HepG2 (cell line): Measurements from ENCODE around the gene MCM3. TPM values are rescaled to one million over a fixed set of nuclear protein-coding genes. Genes with fewer than 3 reads are reported as not detected.

ENCODE experiments used
- CREM ChIP-seq, 2 experiments: sonication (generic) in 1 of 2; formaldehyde crosslinking in 1 of 2; IDR thresholded peaks; 2 replicates each; pipeline versions ENCODE4 v1.4.0 to v1.6.1; 2016 to 2020; ENCODE audit warnings: antibody characterized with exemption in 1 of 2, mild to moderate bottlenecking in 1 of 2, missing genetic modification reagents in 1 of 2
- EP300 ChIP-seq, 3 experiments: sonication (generic) in 1 of 3; formaldehyde crosslinking in 1 of 3; IDR thresholded peaks; 2 replicates each; pipeline versions ENCODE4 v1.5.1 to v1.6.1; 2011 to 2020; ENCODE audit warnings: low read depth in 2 of 3, low read length in 2 of 3, borderline replicate concordance in 1 of 3, improper control_type of control experiment in 1 of 3, mild to moderate bottlenecking in 1 of 3, missing genetic modification reagents in 1 of 3, moderate library complexity in 1 of 3
- GFI1 ChIP-seq: sonication (generic); formaldehyde crosslinking; IDR thresholded peaks from 2 replicates; pipeline ENCODE4 v1.5.0; 2020; ENCODE audit warnings: missing genetic modification reagents, mild to moderate bottlenecking, borderline replicate concordance
- HMG20B ChIP-seq: conservative IDR thresholded peaks from 2 replicates; pipeline ENCODE4 v1.6.1; 2016; ENCODE audit warnings: missing genetic modification reagents, missing compliant biosample characterization
- HNF4A ChIP-seq: sonication (generic); formaldehyde crosslinking; IDR thresholded peaks from 2 replicates; pipeline ENCODE4 v1.4.0; 2020; ENCODE audit warnings: missing genetic modification reagents
- IKZF4 ChIP-seq: sonication (generic); formaldehyde crosslinking; IDR thresholded peaks from 2 replicates; pipeline ENCODE4 v1.5.1; 2020; ENCODE audit warnings: borderline replicate concordance, mild to moderate bottlenecking, low read depth, missing genetic modification reagents; ENCODE audit errors: not compliant biosample characterization
- KLF11 ChIP-seq: IDR thresholded peaks from 2 replicates; pipeline ENCODE4 v1.6.1; 2016; ENCODE audit warnings: missing compliant biosample characterization
- NFAT5 ChIP-seq: sonication (generic); formaldehyde crosslinking; IDR thresholded peaks from 2 replicates; pipeline ENCODE4 v1.4.0; 2020; ENCODE audit warnings: missing genetic modification reagents
- NFE2L1 ChIP-seq: sonication (generic); formaldehyde crosslinking; IDR thresholded peaks from 2 replicates; pipeline ENCODE4 v1.4.0; 2020; ENCODE audit warnings: missing genetic modification reagents, mild to moderate bottlenecking, borderline replicate concordance
- NRL ChIP-seq: sonication (generic); formaldehyde crosslinking; IDR thresholded peaks from 2 replicates; pipeline ENCODE4 v1.5.0; 2020; ENCODE audit warnings: missing genetic modification reagents, mild to moderate bottlenecking, moderate library complexity, borderline replicate concordance
- POLR2G ChIP-seq: fragments of 200-400 bp; formaldehyde crosslinking; IDR thresholded peaks from 2 replicates; pipeline ENCODE4 v1.6.1; 2018; ENCODE audit warnings: mild to moderate bottlenecking, low read depth, low read length, moderate library complexity
- RFX1 ChIP-seq: fragments of 450-650 bp; IDR thresholded peaks from 2 replicates; pipeline ENCODE4 v1.6.1; 2017
- SOX6 ChIP-seq, 2 experiments: fragments of 450-650 bp in 1 of 2; sonication (generic) in 1 of 2; formaldehyde crosslinking in 1 of 2; IDR thresholded peaks; 2 replicates each; pipeline versions ENCODE4 v1.4.0 to v1.6.1; 2017 to 2020; ENCODE audit warnings: antibody characterized with exemption in 1 of 2, mild to moderate bottlenecking in 1 of 2, missing genetic modification reagents in 1 of 2
- TGIF2 ChIP-seq: IDR thresholded peaks from 2 replicates; pipeline ENCODE4 v1.6.1; 2016; ENCODE audit warnings: control low read depth, missing compliant biosample characterization
- THAP11 ChIP-seq: IDR thresholded peaks from 2 replicates; pipeline ENCODE4 v1.6.1; 2016; ENCODE audit warnings: missing biosample characterization, missing genetic modification reagents
- THYN1 ChIP-seq: sonication (generic); formaldehyde crosslinking; IDR thresholded peaks from 2 replicates; pipeline ENCODE4 v1.8.1; 2023; ENCODE audit warnings: low read depth, mild to moderate bottlenecking, moderate library complexity, missing genetic modification reagents, borderline replicate concordance
- ZBTB33 ChIP-seq: sonication (generic); formaldehyde crosslinking; IDR thresholded peaks from 2 replicates; pipeline ENCODE4 v1.4.0; 2020; ENCODE audit warnings: missing genetic modification reagents
- ZBTB8A ChIP-seq: sonication (generic); formaldehyde crosslinking; IDR thresholded peaks from 2 replicates; pipeline ENCODE4 v1.4.0; 2020; ENCODE audit warnings: mild to moderate bottlenecking, low read depth, missing genetic modification reagents, borderline replicate concordance
- ZGPAT ChIP-seq: IDR thresholded peaks from 2 replicates; pipeline ENCODE4 v1.6.1; 2016; ENCODE audit warnings: mild to moderate bottlenecking
- ZNF615 ChIP-seq: sonication (generic); formaldehyde crosslinking; IDR thresholded peaks from 2 replicates; pipeline ENCODE4 v1.5.0; 2020; ENCODE audit warnings: mild to moderate bottlenecking, missing genetic modification reagents, borderline replicate concordance
- polyA plus RNA-seq, 8 experiments: library from polyadenylated mRNA; depleted of rRNA in 3 of 8; stranded (reverse) in 7 of 8; unstranded in 1 of 8; fragments of >200 nt; fragmentation: Illumina TruSeq in 4 of 8; extraction: Trizol in 4 of 8; gene quantifications; 2 replicates each; pipeline versions ENCODE4 v1.2.1 to v1.2.3, GENCODE V29; 2011 to 2016; ENCODE audit warnings: low read depth in 4 of 8, missing spikeins in 1 of 8, mixed read lengths in 1 of 8; ENCODE audit not compliant: insufficient read depth in 1 of 8
- total RNA-seq, 5 experiments: library from RNA; depleted of rRNA; stranded (reverse); fragments of >200 nt; fragmentation: Illumina TruSeq; extraction: Trizol; gene quantifications; 2 replicates each; pipeline ENCODE4 v1.2.3, GENCODE V29; 2016; ENCODE audit warnings: low read depth in 1 of 5

Gene MCM3
- total and polyA plus RNA-seq, 2 of the 13 experiments (the other 11 are each of a cell fraction or from before 2014, with no cell fraction given): 164 to 288 TPM

GRCh38 chr6:52271852-52272460 is 12.6 kb downstream of the MCM3 start (continued):
- TF ChIP-seq NRL (CRISPR knock-in tag) (no peak), KLF11 (CRISPR knock-in tag) (no peak), IKZF4 (CRISPR knock-in tag) (no peak), ZBTB33 (0 out of 2 replicates have a peak, but pooled peaks have one; percentile 9), GFI1 (CRISPR knock-in tag) (no peak), ZNF615 (no peak), NFE2L1 (CRISPR knock-in tag) (no peak), TGIF2 (CRISPR knock-in tag) (no peak), HNF4A (CRISPR knock-in tag) (no peak), EP300 (IDR thresholded peaks at IDR 0.05; ENCODE audit: low read depth in 2 of 2, low read length in 2 of 2) (peak in 1 of 2 experiments; percentile 57; a peak in 1 of 4 replicates), EP300 (CRISPR knock-in tag; IDR thresholded peaks at IDR 0.05; ENCODE audit: borderline replicate concordance) (peak; percentile 18; the same call in 1 of the 2 replicates), POLR2G (no peak), HMG20B (CRISPR knock-in tag) (no peak), SOX6 (IDR thresholded peaks at IDR 0.05) (no peak), SOX6 (CRISPR knock-in tag; IDR thresholded peaks at IDR 0.05) (no peak), THYN1 (CRISPR knock-in tag) (no peak), CREM (IDR thresholded peaks at IDR 0.05) (no peak), CREM (CRISPR knock-in tag; IDR thresholded peaks at IDR 0.05) (no peak), RFX1 (no peak), ZBTB8A (CRISPR knock-in tag) (no peak), ZGPAT (peak; percentile 45; the same call in 1 of the 2 replicates), THAP11 (CRISPR knock-in tag) (0 out of 2 replicates have a peak, but pooled peaks have one; percentile 42), NFAT5 (CRISPR knock-in tag) (no peak)
